HG02571 (cell line): ENCODE measurements around the gene HIP1.
"Not testable (repeated sequence)": the region's sequence is repeated elsewhere in the genome, so short reads cannot be mapped to it uniquely, and the experiment has no call there.

Source experiments
- ATAC-seq: cut with Tn5 transposase; IDR thresholded peaks from one replicate; pipeline ENCODE4 v1.9.1; 2021; ENCODE audit warnings: mild to moderate bottlenecking, moderate library complexity; ENCODE audit not compliant: unreplicated experiment

The HIP1 gene

GRCh38 chr7:75717746-75718145, 21.0 kb downstream of the HIP1 start:
- ATAC-seq, result not testable (repeated sequence)

GRCh38 chr7:75716992-75717626, 21.6 kb downstream of the HIP1 start:
- no peak for ATAC-seq

- no peak for ATAC-seq
Observed at GRCh38 chr7:75715864-75716263, 22.9 kb downstream of the HIP1 start.

GRCh38 chr7:75712517-75713361, 26.0 kb downstream of the HIP1 start:
- ATAC-seq, result no peak

GRCh38 chr7:75711656-75712514, 26.9 kb downstream of the HIP1 start:
- ATAC-seq, result no peak

GRCh38 chr7:75711076-75711475, 27.7 kb downstream of the HIP1 start:
- ATAC-seq, result no peak

GRCh38 chr7:75704928-75705327, 33.8 kb downstream of the HIP1 start:
- no peak for ATAC-seq

GRCh38 chr7:75702515-75702914, 36.2 kb downstream of the HIP1 start:
- no peak for ATAC-seq

- no peak for ATAC-seq
Observed at GRCh38 chr7:75699993-75700392, 38.7 kb downstream of the HIP1 start.

- no peak for ATAC-seq
Observed at GRCh38 chr7:75698358-75698757, 40.4 kb downstream of the HIP1 start.

GRCh38 chr7:75696263-75697037, 42.3 kb downstream of the HIP1 start:
- no peak for ATAC-seq

- ATAC-seq, result no peak
Observed at GRCh38 chr7:75694638-75695399, 43.9 kb downstream of the HIP1 start.

GRCh38 chr7:75693668-75694067, 45.1 kb downstream of the HIP1 start:
- ATAC-seq, result not testable (repeated sequence)

- ATAC-seq, result no peak
Observed at GRCh38 chr7:75691793-75692543, 46.8 kb downstream of the HIP1 start.

- ATAC-seq, result no peak
Observed at GRCh38 chr7:75690121-75690523, 48.6 kb downstream of the HIP1 start.

- ATAC-seq, result no peak
Observed at GRCh38 chr7:75689246-75690099, 49.3 kb downstream of the HIP1 start.

GRCh38 chr7:75688200-75689136, 50.3 kb downstream of the HIP1 start:
- ATAC-seq, result no peak
